Osteocyte (in vitro differentiated cells): ENCODE measurements around the gene MTX1. TPM values are rescaled to one million over a fixed set of nuclear protein-coding genes. Genes with fewer than 3 reads are reported as not detected.

Source experiments
- DNase-seq: peaks from one replicate; pipeline ENCODE4 v3.0.0; 2021; ENCODE audit warnings: mixed read lengths; ENCODE audit not compliant: unreplicated experiment; ENCODE audit errors: extremely low spot score
- H3K27ac Mint-ChIP-seq: one replicate; pipeline ENCODE4 v1.8.0; 2021; ENCODE audit warnings: mild to moderate bottlenecking, mixed read lengths; ENCODE audit not compliant: unreplicated experiment
- H3K27me3 Mint-ChIP-seq: one replicate; pipeline ENCODE4 v1.8.0; 2021; ENCODE audit warnings: mixed read lengths; ENCODE audit not compliant: unreplicated experiment
- H3K36me3 Mint-ChIP-seq: one replicate; pipeline ENCODE4 v1.8.0; 2021; ENCODE audit warnings: mixed read lengths; ENCODE audit not compliant: unreplicated experiment
- H3K4me1 Mint-ChIP-seq: one replicate; pipeline ENCODE4 v1.8.0; 2021; ENCODE audit warnings: mixed read lengths; ENCODE audit not compliant: unreplicated experiment
- H3K4me3 Mint-ChIP-seq: one replicate; pipeline ENCODE4 v1.8.0; 2021; ENCODE audit warnings: mild to moderate bottlenecking, moderate library complexity, mixed read lengths; ENCODE audit not compliant: unreplicated experiment
- H3K9me3 Mint-ChIP-seq: one replicate; pipeline ENCODE4 v1.8.0; 2021; ENCODE audit warnings: mixed read lengths; ENCODE audit not compliant: unreplicated experiment
- total RNA-seq: library from RNA; stranded (reverse); gene quantifications from 2 replicates; pipeline ENCODE4 v1.2.1, GENCODE V29; 2021
- TF ChIP-seq, protein P1 (sequence below): fragments of 200-600 bp; sonication (generic); IDR thresholded peaks from 2 replicates; pipeline ENCODE4 v1.5.0; 2021; ENCODE audit warnings: antibody characterized with exemption, mild to moderate bottlenecking, moderate library complexity

MTX1 gene
- total RNA-seq, 1 donor from 2014 or later, result 33.2 TPM

DNA sequence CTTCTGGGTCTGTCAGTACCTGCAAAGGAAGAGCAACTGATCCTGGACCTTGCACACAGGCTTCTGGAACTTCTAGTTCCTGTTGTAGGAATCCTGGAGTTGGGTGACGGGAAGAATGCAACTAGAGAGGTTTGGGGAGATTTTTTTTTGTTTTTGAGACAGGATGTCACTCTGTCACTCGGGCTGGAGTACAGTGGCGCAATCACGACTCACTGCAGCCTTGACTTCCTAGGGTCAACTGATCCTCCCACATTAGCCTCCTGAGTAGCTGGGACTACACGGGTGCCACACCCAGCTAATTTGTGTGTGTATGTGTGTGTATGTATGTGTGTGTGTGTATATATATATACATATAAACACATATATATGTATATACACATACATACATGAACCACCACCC, 28.0 kb downstream of the MTX1 start:
- H3K4me1 Mint-ChIP-seq, result peaks cover 28% of the 10 kb centered on the region
- no peak overlapping the region for H3K27ac Mint-ChIP-seq
- no peak overlapping the region for H3K4me3 Mint-ChIP-seq

DNA sequence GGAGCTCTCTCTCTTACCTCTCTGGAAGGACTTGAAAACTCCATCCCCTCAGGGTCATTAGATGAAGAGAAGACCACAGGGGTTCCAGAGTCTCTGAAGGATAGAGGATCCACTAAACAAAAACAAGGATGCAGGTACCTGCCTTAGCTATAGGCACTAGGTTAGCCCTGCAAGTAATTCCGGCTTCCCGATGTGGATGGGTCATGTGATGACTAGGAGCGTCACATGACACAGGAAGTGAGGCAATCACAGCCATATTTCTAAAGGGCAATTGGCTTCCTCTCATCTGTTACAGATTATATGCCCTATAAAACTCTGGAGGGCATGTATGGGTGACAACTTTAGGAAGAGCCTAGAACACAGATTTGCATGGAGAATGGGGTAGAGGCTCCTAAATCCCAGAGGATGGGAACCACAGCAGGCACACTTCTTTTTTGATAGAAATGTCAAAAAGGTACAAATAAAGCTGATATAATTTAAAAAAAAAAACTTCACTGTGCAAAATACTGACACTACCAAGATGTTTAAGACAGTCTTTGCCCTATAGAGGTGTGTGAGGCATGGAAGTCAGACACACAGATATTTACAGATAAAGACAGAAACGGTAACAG, 32.7 kb downstream of the MTX1 start:
- DNase-seq, result no peak
- H3K27me3 Mint-ChIP-seq, result no peaks in the 10 kb centered on the region
- peaks cover 11% of the 10 kb centered on the region for H3K36me3 Mint-ChIP-seq
- H3K4me1 Mint-ChIP-seq, result peaks cover 39% of the 10 kb centered on the region
- TF ChIP-seq, protein P1, sequence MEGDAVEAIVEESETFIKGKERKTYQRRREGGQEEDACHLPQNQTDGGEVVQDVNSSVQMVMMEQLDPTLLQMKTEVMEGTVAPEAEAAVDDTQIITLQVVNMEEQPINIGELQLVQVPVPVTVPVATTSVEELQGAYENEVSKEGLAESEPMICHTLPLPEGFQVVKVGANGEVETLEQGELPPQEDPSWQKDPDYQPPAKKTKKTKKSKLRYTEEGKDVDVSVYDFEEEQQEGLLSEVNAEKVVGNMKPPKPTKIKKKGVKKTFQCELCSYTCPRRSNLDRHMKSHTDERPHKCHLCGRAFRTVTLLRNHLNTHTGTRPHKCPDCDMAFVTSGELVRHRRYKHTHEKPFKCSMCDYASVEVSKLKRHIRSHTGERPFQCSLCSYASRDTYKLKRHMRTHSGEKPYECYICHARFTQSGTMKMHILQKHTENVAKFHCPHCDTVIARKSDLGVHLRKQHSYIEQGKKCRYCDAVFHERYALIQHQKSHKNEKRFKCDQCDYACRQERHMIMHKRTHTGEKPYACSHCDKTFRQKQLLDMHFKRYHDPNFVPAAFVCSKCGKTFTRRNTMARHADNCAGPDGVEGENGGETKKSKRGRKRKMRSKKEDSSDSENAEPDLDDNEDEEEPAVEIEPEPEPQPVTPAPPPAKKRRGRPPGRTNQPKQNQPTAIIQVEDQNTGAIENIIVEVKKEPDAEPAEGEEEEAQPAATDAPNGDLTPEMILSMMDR, result no peak
- H3K27ac Mint-ChIP-seq, result peak overlapping the region; percentile 79
- no peaks in the 10 kb centered on the region for H3K9me3 Mint-ChIP-seq
- peak overlapping the region; percentile 80 for H3K4me3 Mint-ChIP-seq

More for the DNA sequence above, 28.0 kb downstream of the MTX1 start:
- no peak for DNase-seq
- Mint-ChIP-seq H3K27me3 (no peaks in the 10 kb centered on the region), H3K36me3 (peaks cover 17% of the 10 kb centered on the region), H3K9me3 (no peaks in the 10 kb centered on the region)
- TF ChIP-seq, protein P1, result no peak

DNA sequence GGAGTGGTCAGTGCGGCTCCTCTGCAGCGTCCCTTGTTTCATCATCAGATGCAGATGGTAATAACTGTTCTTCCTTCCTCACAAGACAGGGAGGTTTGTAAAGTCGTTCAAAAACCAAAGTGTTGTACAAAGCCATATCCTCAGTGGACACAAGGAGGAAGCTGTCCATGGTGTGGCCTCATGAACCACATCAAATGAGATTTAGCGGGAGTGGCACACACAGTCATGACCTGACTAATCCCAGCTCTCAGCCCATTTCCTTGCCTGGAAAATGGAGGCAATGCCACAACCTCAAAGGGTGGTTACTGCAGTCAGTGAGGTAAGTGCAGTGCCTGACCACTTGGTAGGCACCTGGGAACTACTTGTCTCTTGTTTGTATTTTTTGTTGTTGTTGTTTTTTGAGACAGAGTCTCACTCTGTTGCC, 33.4 kb downstream of the MTX1 start:
- TF ChIP-seq, protein P1, result no peak
- Mint-ChIP-seq H3K27me3 (no peaks in the 10 kb centered on the region), H3K4me3 (no peak overlapping the region), H3K27ac (peak overlapping the region; percentile 79), H3K4me1 (peaks cover 39% of the 10 kb centered on the region), H3K9me3 (no peaks in the 10 kb centered on the region), H3K36me3 (peaks cover 10% of the 10 kb centered on the region)
- DNase-seq, result no peak

DNA sequence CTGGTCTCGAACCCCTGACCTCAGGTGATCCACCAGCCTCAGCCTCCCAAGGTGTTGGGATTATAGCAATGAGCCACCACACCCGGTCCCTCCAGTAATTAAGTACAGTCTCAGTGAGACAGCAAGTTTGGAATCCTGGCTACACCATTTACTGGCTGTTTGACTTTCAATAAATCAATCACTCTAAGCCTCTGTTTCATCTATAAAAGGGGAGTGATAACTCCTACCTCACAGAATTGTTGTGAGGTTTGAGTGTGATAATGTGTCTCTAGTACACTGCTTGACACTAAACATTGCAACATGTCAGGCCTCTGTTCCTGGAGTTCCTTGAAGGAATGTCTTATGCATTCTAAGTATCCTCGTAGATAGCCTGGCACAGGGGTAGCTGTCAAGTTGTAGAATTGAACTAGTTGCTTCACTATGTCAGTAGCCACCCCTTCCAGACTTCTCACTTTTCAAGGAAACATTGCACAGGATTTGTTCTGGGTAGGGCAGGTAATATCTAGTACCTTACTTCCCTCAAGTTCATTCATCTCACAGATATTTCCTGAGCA, 34.4 kb downstream of the MTX1 start:
- H3K27me3 Mint-ChIP-seq, result no peaks in the 10 kb centered on the region
- DNase-seq, result no peak
- no peaks in the 10 kb centered on the region for H3K9me3 Mint-ChIP-seq
- H3K36me3 Mint-ChIP-seq, result peaks cover 6% of the 10 kb centered on the region
- H3K4me3 Mint-ChIP-seq, result peak overlapping the region; percentile 72
- H3K4me1 Mint-ChIP-seq, result peaks cover 39% of the 10 kb centered on the region
- TF ChIP-seq, protein P1, result no peak
- peak overlapping the region; percentile 80 for H3K27ac Mint-ChIP-seq

DNA sequence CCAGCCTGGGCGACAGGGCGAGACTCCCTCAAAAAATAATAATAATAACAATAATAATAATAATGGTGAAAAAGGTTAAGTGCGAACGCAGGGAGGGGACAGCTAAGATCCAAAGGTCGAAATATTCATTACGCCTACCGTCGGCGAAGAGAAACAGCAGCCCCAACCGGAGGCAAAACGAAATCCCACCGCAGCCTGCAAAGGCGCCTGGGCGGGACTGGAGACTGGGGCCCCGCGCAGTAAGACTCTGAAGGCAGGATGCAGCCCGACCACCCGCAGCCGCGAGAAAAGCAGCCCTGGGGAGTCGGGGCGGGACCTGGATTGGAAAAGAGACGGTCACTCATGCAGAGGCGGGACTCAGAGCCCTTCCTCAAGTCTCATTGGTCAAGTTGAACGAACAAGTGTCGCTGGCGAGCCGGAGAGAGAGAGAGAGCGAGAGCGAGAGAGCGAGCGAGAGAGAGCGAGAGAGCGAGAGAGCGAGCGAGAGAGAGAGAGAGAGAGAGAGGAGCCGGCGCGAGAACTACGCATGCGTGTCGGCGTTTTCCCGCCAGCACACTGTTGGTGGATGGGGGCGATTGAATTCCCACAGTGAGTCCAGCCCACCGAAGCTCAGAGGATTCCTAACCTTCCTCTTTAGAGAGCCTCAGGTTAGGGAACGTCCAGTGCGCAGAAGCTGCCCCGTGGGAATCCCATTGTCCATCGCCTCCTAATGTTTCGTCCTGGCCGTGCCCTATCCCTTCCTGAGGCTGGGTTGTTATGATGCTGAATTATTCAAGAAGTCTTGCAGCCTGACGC, 36.1 kb downstream of the MTX1 start:
- H3K4me1 Mint-ChIP-seq, result peaks cover 38% of the 10 kb centered on the region
- no peaks in the 10 kb centered on the region for H3K27me3 Mint-ChIP-seq
- peak overlapping the region; percentile 72 for H3K4me3 Mint-ChIP-seq
- no peaks in the 10 kb centered on the region for H3K9me3 Mint-ChIP-seq
- peak overlapping the region; percentile 80 for H3K27ac Mint-ChIP-seq
- TF ChIP-seq, protein P1, result peak; percentile 36
- peak; percentile 99 for DNase-seq
- peaks cover 7% of the 10 kb centered on the region for H3K36me3 Mint-ChIP-seq
